ENCODE measurements around the gene SCUBE1. TPM values are rescaled to one million over a fixed set of nuclear protein-coding genes. Genes with fewer than 3 reads are reported as not detected.

SCUBE1 gene
- total RNA-seq (2014; rRNA removed; shearing (Covaris generic)) = 10.4 and 28.9 TPM in 2 replicates

GRCh38 chr22:43343262-43343669, at the start of gene SCUBE1:
TSS of gene SCUBE1 (minus strand) at chr22:43343372. CDS start at chr22:43343261, 111 bp downstream.
- in situ Hi-C loops (cut with HindIII; ENCODE audit: low sequenced_read_pairs) = no loop called here
- peak; percentile 20 for DNase-seq (ENCODE audit: low spot score)

- in situ Hi-C loops (cut with HindIII; ENCODE audit: low sequenced_read_pairs) = loop anchor here (5.0 kb wide), 1 partner anchor 40 kb away; no protein-coding TSS in a partner anchor
- no peak for DNase-seq (ENCODE audit: low spot score)
Measured at GRCh38 chr22:43392385-43392989, 49.3 kb upstream of the SCUBE1 start.

- no peak for DNase-seq (ENCODE audit: low spot score)
- in situ Hi-C loops (cut with HindIII; ENCODE audit: low sequenced_read_pairs) = loop anchor here (5.0 kb wide), 1 partner anchor 41 kb away; no protein-coding TSS in a partner anchor
Measured at GRCh38 chr22:43391306-43391705, 48.1 kb upstream of the SCUBE1 start.

- in situ Hi-C loops (cut with HindIII; ENCODE audit: low sequenced_read_pairs) = loop anchor here (5.0 kb wide), 1 partner anchor 41 kb away; no protein-coding TSS in a partner anchor
Measured at GRCh38 chr22:43390872-43391271, 47.7 kb upstream of the SCUBE1 start.

GRCh38 chr22:43390166-43390565, 47.0 kb upstream of the SCUBE1 start:
- no peak for DNase-seq (ENCODE audit: low spot score)
- in situ Hi-C loops (cut with HindIII; ENCODE audit: low sequenced_read_pairs) = loop anchor here (5.0 kb wide), 1 partner anchor 42 kb away; no protein-coding TSS in a partner anchor

More at GRCh38 chr22:43390872-43391271, 47.7 kb upstream of the SCUBE1 start:
- no peak for DNase-seq (ENCODE audit: low spot score)

GRCh38 chr22:43389227-43389836, 46.2 kb upstream of the SCUBE1 start:
- in situ Hi-C loops (cut with HindIII; ENCODE audit: low sequenced_read_pairs) = no loop called here
- no peak for DNase-seq (ENCODE audit: low spot score)

GRCh38 chr22:43388420-43388851, 45.3 kb upstream of the SCUBE1 start:
- in situ Hi-C loops (cut with HindIII; ENCODE audit: low sequenced_read_pairs) = no loop called here
- DNase-seq (ENCODE audit: low spot score) = peak; percentile 59

- in situ Hi-C loops (cut with HindIII; ENCODE audit: low sequenced_read_pairs) = no loop called here
- no peak for DNase-seq (ENCODE audit: low spot score)
Measured at GRCh38 chr22:43387815-43388214, 44.6 kb upstream of the SCUBE1 start.

GRCh38 chr22:43385770-43386641, 42.8 kb upstream of the SCUBE1 start:
- DNase-seq (ENCODE audit: low spot score) = peak; percentile 78
- in situ Hi-C loops (cut with HindIII; ENCODE audit: low sequenced_read_pairs) = no loop called here

- in situ Hi-C loops (cut with HindIII; ENCODE audit: low sequenced_read_pairs) = no loop called here
- no peak for DNase-seq (ENCODE audit: low spot score)
Measured at GRCh38 chr22:43384863-43385262, 41.7 kb upstream of the SCUBE1 start.

GRCh38 chr22:43381693-43382092, 38.5 kb upstream of the SCUBE1 start:
- in situ Hi-C loops (cut with HindIII; ENCODE audit: low sequenced_read_pairs) = no loop called here
- DNase-seq (ENCODE audit: low spot score) = no peak

- in situ Hi-C loops (cut with HindIII; ENCODE audit: low sequenced_read_pairs) = no loop called here
- no peak for DNase-seq (ENCODE audit: low spot score)
Measured at GRCh38 chr22:43377896-43378704, 34.9 kb upstream of the SCUBE1 start.

- in situ Hi-C loops (cut with HindIII; ENCODE audit: low sequenced_read_pairs) = no loop called here
Measured at GRCh38 chr22:43377548-43377895, 34.4 kb upstream of the SCUBE1 start.

GRCh38 chr22:43376765-43377547, 33.8 kb upstream of the SCUBE1 start:
- DNase-seq (ENCODE audit: low spot score) = no peak
- in situ Hi-C loops (cut with HindIII; ENCODE audit: low sequenced_read_pairs) = no loop called here

More at GRCh38 chr22:43377548-43377895, 34.4 kb upstream of the SCUBE1 start:
- DNase-seq (ENCODE audit: low spot score) = no peak

- in situ Hi-C loops (cut with HindIII; ENCODE audit: low sequenced_read_pairs) = no loop called here
- DNase-seq (ENCODE audit: low spot score) = no peak
Measured at GRCh38 chr22:43375951-43376455, 32.8 kb upstream of the SCUBE1 start.

GRCh38 chr22:43370036-43370435, 26.9 kb upstream of the SCUBE1 start:
- no peak for DNase-seq (ENCODE audit: low spot score)
- in situ Hi-C loops (cut with HindIII; ENCODE audit: low sequenced_read_pairs) = no loop called here

- in situ Hi-C loops (cut with HindIII; ENCODE audit: low sequenced_read_pairs) = no loop called here
- no peak for DNase-seq (ENCODE audit: low spot score)
Measured at GRCh38 chr22:43365715-43366440, 22.7 kb upstream of the SCUBE1 start.

- in situ Hi-C loops (cut with HindIII; ENCODE audit: low sequenced_read_pairs) = no loop called here
- no peak for DNase-seq (ENCODE audit: low spot score)
Measured at GRCh38 chr22:43364169-43364435, 20.9 kb upstream of the SCUBE1 start.
